Measurements from ENCODE around the gene DMBX1. TPM values are rescaled to one million over a fixed set of nuclear protein-coding genes. Genes with fewer than 3 reads are reported as not detected.

DMBX1 gene
- polyA plus RNA-seq, 2 donors: 0.01 TPM; not detected in 1

DNA sequence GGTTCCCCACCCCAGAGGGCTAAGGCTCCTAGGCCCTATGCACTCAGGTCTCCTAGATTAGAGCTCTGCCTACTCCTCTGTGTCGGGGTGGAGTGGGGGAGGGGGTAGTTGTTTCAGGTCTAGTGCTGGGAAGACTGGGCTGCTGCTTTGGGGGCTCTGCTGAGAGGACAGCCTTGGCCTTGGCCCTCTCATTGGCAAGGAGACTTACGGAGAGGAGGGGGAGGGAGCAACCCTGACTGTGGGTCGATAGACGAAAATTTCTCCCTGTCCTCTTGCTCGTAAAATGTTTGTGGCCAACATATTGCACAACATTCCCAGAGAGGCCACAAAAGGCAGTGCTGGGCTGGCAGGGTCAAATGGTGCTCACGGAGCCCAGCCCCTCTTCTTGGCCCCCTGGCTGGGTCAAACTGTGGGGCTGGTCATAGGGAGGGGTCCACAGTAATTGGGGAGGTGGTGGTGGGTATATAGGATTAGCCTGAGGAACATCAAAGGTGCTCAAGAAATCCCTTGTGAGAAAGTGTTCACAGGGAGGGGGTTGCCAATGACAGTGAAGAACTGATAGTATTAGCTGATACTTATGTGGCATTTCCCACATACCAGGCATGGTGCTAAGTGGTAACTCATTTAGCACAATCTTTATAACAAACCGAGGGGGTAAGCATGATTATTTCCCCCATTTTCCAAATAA is 8.5 kb upstream of the DMBX1 start:
- WGBS, 2 donors: 51 to 59% methylated on average over 7 of the region's 7 CpGs
- no peak overlapping the region for H3K4me3 ChIP-seq (ENCODE audit: low read depth in 1 of 2, low read length in 2 of 2)
- no peaks in the 10 kb centered on the region for H3K36me3 ChIP-seq (ENCODE audit: control insufficient read depth in 2 of 2, insufficient read depth in 2 of 2, low read length in 1 of 2)
- H3K27ac ChIP-seq (ENCODE audit: low read depth in 2 of 2, low read length in 1 of 2): no peak overlapping the region
- H3K9me3 ChIP-seq (ENCODE audit: control insufficient read depth in 2 of 2, insufficient read depth in 1 of 2, low read depth in 1 of 2, low read length in 1 of 2): no peaks in the 10 kb centered on the region
- no peaks in the 10 kb centered on the region for H3K4me1 ChIP-seq (ENCODE audit: control insufficient read depth in 2 of 2, insufficient read depth in 2 of 2, low read length in 1 of 2)
- H3K27me3 ChIP-seq (ENCODE audit: control insufficient read depth in 1 of 2, insufficient read depth in 2 of 2, low read length in 2 of 2): peaks cover 0 to 11% of the 10 kb centered on the region in 2 donors

DNA sequence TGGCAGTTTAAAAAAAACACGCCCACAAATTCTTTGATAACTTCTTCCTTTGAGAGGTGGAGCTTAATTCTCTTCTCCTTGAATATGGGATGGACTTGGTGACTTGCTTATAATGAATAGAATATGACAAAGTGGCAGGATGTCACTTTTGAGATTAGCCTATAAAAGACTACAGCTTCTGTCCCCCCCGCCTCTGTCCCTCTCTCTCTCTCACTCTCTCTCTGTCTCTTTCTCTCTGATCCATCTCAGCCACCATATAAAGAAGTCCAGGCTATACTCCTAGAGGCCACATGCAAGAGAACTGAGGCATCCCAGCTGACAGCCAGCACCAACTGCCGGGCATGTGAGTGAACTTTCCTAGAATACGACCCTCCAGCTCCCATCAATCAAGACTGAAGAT is 7.7 kb upstream of the DMBX1 start:
- no peaks in the 10 kb centered on the region for H3K4me1 ChIP-seq (ENCODE audit: control insufficient read depth in 2 of 2, insufficient read depth in 2 of 2, low read length in 1 of 2)
- no peaks in the 10 kb centered on the region for H3K36me3 ChIP-seq (ENCODE audit: control insufficient read depth in 2 of 2, insufficient read depth in 2 of 2, low read length in 1 of 2)
- H3K27me3 ChIP-seq (ENCODE audit: control insufficient read depth in 1 of 2, insufficient read depth in 2 of 2, low read length in 2 of 2): peaks cover 0 to 13% of the 10 kb centered on the region in 2 donors
- no peak overlapping the region for H3K4me3 ChIP-seq (ENCODE audit: low read depth in 1 of 2, low read length in 2 of 2)
- no peak overlapping the region for H3K27ac ChIP-seq (ENCODE audit: low read depth in 2 of 2, low read length in 1 of 2)
- no peaks in the 10 kb centered on the region for H3K9me3 ChIP-seq (ENCODE audit: control insufficient read depth in 2 of 2, insufficient read depth in 1 of 2, low read depth in 1 of 2, low read length in 1 of 2)
- 57 to 68% methylated on average over 4 of the region's 4 CpGs for WGBS, 2 donors

GRCh38 chr1:46483589-46483988 is 6.0 kb upstream of the DMBX1 start:
- WGBS, 2 donors: 89 to 90% methylated on average over 12 of the region's 12 CpGs
- Histone ChIP-seq H3K27ac (ENCODE audit: low read depth in 2 of 2, low read length in 1 of 2) (no peak overlapping the region), H3K27me3 (ENCODE audit: control insufficient read depth in 1 of 2, insufficient read depth in 2 of 2, low read length in 2 of 2) (peaks cover 0 to 15% of the 10 kb centered on the region in 2 donors), H3K9me3 (ENCODE audit: control insufficient read depth in 2 of 2, insufficient read depth in 1 of 2, low read depth in 1 of 2, low read length in 1 of 2) (no peaks in the 10 kb centered on the region), H3K4me1 (ENCODE audit: control insufficient read depth in 2 of 2, insufficient read depth in 2 of 2, low read length in 1 of 2) (no peaks in the 10 kb centered on the region), H3K36me3 (ENCODE audit: control insufficient read depth in 2 of 2, insufficient read depth in 2 of 2, low read length in 1 of 2) (no peaks in the 10 kb centered on the region), H3K4me3 (ENCODE audit: low read depth in 1 of 2, low read length in 2 of 2) (no peak overlapping the region)

- Histone ChIP-seq H3K4me3 (ENCODE audit: low read depth in 1 of 2, low read length in 2 of 2) (no peak overlapping the region), H3K27me3 (ENCODE audit: control insufficient read depth in 1 of 2, insufficient read depth in 2 of 2, low read length in 2 of 2) (peaks cover 0 to 18% of the 10 kb centered on the region in 2 donors), H3K4me1 (ENCODE audit: control insufficient read depth in 2 of 2, insufficient read depth in 2 of 2, low read length in 1 of 2) (peaks cover 0 to 8% of the 10 kb centered on the region in 2 donors), H3K27ac (ENCODE audit: low read depth in 2 of 2, low read length in 1 of 2) (no peak overlapping the region), H3K9me3 (ENCODE audit: control insufficient read depth in 2 of 2, insufficient read depth in 1 of 2, low read depth in 1 of 2, low read length in 1 of 2) (no peaks in the 10 kb centered on the region), H3K36me3 (ENCODE audit: control insufficient read depth in 2 of 2, insufficient read depth in 2 of 2, low read length in 1 of 2) (no peaks in the 10 kb centered on the region)
- WGBS, 2 donors: 53% methylated on average over 14 of the region's 14 CpGs
Observed at GRCh38 chr1:46484783-46485490, 4.7 kb upstream of the DMBX1 start.

- H3K27ac ChIP-seq (ENCODE audit: low read depth in 2 of 2, low read length in 1 of 2): no peak overlapping the region
- peaks cover 5 to 16% of the 10 kb centered on the region in 2 donors for H3K4me1 ChIP-seq (ENCODE audit: control insufficient read depth in 2 of 2, insufficient read depth in 2 of 2, low read length in 1 of 2)
- H3K36me3 ChIP-seq (ENCODE audit: control insufficient read depth in 2 of 2, insufficient read depth in 2 of 2, low read length in 1 of 2): no peaks in the 10 kb centered on the region
- peaks cover 0 to 22% of the 10 kb centered on the region in 2 donors for H3K27me3 ChIP-seq (ENCODE audit: control insufficient read depth in 1 of 2, insufficient read depth in 2 of 2, low read length in 2 of 2)
- H3K9me3 ChIP-seq (ENCODE audit: control insufficient read depth in 2 of 2, insufficient read depth in 1 of 2, low read depth in 1 of 2, low read length in 1 of 2): no peaks in the 10 kb centered on the region
- no peak overlapping the region for H3K4me3 ChIP-seq (ENCODE audit: low read depth in 1 of 2, low read length in 2 of 2)
- WGBS, 2 donors: 17 to 18% methylated on average over 53 to 58 of the region's 58 CpGs
Observed at GRCh38 chr1:46485564-46486431, 3.8 kb upstream of the DMBX1 start.

GRCh38 chr1:46486432-46487015 is 3.1 kb upstream of the DMBX1 start:
- Histone ChIP-seq H3K36me3 (ENCODE audit: control insufficient read depth in 2 of 2, insufficient read depth in 2 of 2, low read length in 1 of 2) (no peaks in the 10 kb centered on the region), H3K4me3 (ENCODE audit: low read depth in 1 of 2, low read length in 2 of 2) (no peak overlapping the region), H3K27me3 (ENCODE audit: control insufficient read depth in 1 of 2, insufficient read depth in 2 of 2, low read length in 2 of 2) (peaks cover 0 to 29% of the 10 kb centered on the region in 2 donors), H3K4me1 (ENCODE audit: control insufficient read depth in 2 of 2, insufficient read depth in 2 of 2, low read length in 1 of 2) (peaks cover 5 to 16% of the 10 kb centered on the region in 2 donors), H3K27ac (ENCODE audit: low read depth in 2 of 2, low read length in 1 of 2) (no peak overlapping the region), H3K9me3 (ENCODE audit: control insufficient read depth in 2 of 2, insufficient read depth in 1 of 2, low read depth in 1 of 2, low read length in 1 of 2) (no peaks in the 10 kb centered on the region)
- 80 to 81% methylated on average over 8 of the region's 8 CpGs for WGBS, 2 donors

GRCh38 chr1:46487818-46488218 is 1.8 kb upstream of the DMBX1 start:
- Histone ChIP-seq H3K27ac (ENCODE audit: low read depth in 2 of 2, low read length in 1 of 2) (no peak overlapping the region), H3K4me3 (ENCODE audit: low read depth in 1 of 2, low read length in 2 of 2) (no peak overlapping the region), H3K4me1 (ENCODE audit: control insufficient read depth in 2 of 2, insufficient read depth in 2 of 2, low read length in 1 of 2) (peaks cover 5 to 16% of the 10 kb centered on the region in 2 donors), H3K36me3 (ENCODE audit: control insufficient read depth in 2 of 2, insufficient read depth in 2 of 2, low read length in 1 of 2) (no peaks in the 10 kb centered on the region), H3K27me3 (ENCODE audit: control insufficient read depth in 1 of 2, insufficient read depth in 2 of 2, low read length in 2 of 2) (peaks cover 0 to 34% of the 10 kb centered on the region in 2 donors), H3K9me3 (ENCODE audit: control insufficient read depth in 2 of 2, insufficient read depth in 1 of 2, low read depth in 1 of 2, low read length in 1 of 2) (no peaks in the 10 kb centered on the region)
- 46 to 53% methylated on average over 7 of the region's 7 CpGs for WGBS, 2 donors

DNA sequence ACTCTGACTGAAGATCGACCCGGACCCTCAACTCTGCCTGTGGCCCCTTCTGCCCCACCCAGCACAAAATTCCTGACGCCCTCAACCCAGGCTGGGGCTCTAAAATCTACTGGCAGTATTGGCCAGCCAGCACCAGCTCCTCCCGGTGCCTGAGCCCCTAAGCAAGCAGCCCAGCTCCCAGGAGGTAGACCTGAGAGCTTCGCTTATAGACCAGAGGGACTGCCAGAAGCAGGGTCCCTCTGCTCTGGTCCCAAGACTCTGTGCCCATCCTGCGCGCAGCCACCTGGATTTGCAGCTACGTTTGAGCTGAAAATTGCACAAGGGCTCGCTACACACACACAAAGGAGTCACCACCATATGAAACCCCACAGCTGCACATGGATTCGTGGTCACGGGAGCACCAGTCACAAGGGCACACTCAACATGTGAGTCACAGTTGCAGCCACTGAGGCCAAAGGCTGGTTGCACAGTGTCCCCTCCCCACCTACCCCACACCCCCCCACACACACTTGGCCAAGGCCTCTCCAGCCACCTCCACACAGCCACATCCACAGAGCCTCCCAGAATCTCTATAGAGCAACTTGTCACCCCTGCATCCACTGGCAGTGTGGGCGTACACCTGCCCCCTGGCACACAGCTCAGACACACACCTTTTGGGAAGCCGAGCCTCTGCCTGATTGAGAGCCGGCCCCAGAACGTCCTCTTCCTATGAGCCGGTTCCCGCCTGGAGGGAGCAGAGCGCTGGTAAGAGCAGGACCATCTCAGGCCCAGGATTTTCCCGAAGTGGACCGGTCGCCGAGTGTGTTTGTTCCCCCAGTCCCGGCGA is 1.1 kb upstream of the DMBX1 start:
- no peaks in the 10 kb centered on the region for H3K9me3 ChIP-seq (ENCODE audit: control insufficient read depth in 2 of 2, insufficient read depth in 1 of 2, low read depth in 1 of 2, low read length in 1 of 2)
- peaks cover 5 to 16% of the 10 kb centered on the region in 2 donors for H3K4me1 ChIP-seq (ENCODE audit: control insufficient read depth in 2 of 2, insufficient read depth in 2 of 2, low read length in 1 of 2)
- H3K4me3 ChIP-seq (ENCODE audit: low read depth in 1 of 2, low read length in 2 of 2): no peak overlapping the region
- 23% methylated on average over 24 of the region's 24 CpGs for WGBS, 2 donors
- no peak overlapping the region for H3K27ac ChIP-seq (ENCODE audit: low read depth in 2 of 2, low read length in 1 of 2)
- peaks cover 1 to 34% of the 10 kb centered on the region in 2 donors for H3K27me3 ChIP-seq (ENCODE audit: control insufficient read depth in 1 of 2, insufficient read depth in 2 of 2, low read length in 2 of 2)
- no peaks in the 10 kb centered on the region for H3K36me3 ChIP-seq (ENCODE audit: control insufficient read depth in 2 of 2, insufficient read depth in 2 of 2, low read length in 1 of 2)

All from esophagus (tissue), 2 donors.